HepG2 (cell line): ENCODE results near the gene NAB2. TPM values are rescaled to one million over a fixed set of nuclear protein-coding genes. Genes with fewer than 3 reads are reported as not detected.

Experiments
- ATAC-seq: fragments of 200-7000 bp; cut with Tn5 transposase; 3 replicates; pipeline ENCODE4 v1.9.1; 2020; ENCODE audit warnings: mild to moderate bottlenecking, moderate library complexity
- BruUV-seq: library from RNA; stranded (reverse); fragments of 400-500 nt; replicated peaks from 2 replicates; lab custom pipeline; 2021; lab: Mats Ljungman, UMichigan
- CTCF ChIA-PET: fragments of 300-600 bp; formaldehyde crosslinking; extraction: SDS; loops from one replicate; lab custom pipeline; 2021; ENCODE audit warnings: low total read pairs, inconsistent platforms, low intra/inter-chr PET ratio; lab: Yijun Ruan, JAX
- POLR2A ChIA-PET: fragments of 350-600 bp; sonication (Branson Sonifier 250); formaldehyde crosslinking; loops from one replicate; lab custom pipeline; 2020; ENCODE audit warnings: antibody characterized with exemption, inconsistent platforms; lab: Yijun Ruan, JAX
- DNase-seq: peaks from one replicate; pipeline ENCODE4 v3.0.0-alpha.2; 2015; ENCODE audit warnings: low spot score
- FAIRE-seq: peaks from 3 replicates; lab custom pipeline; 2011; peaks lifted over from hg19 to GRCh38; lab: Jason Lieb, UNC
- H2AFZ ChIP-seq: one replicate; pipeline ENCODE4 v1.6.1; 2011; ENCODE audit warnings: low read length, inconsistent platforms
- H3K27ac ChIP-seq: fragments of 300-600 bp; 3 replicates; pipeline ENCODE4 v1.8.0; 2011; ENCODE audit warnings: mixed run types, mild to moderate bottlenecking, mixed read lengths, low read length, inconsistent platforms; ENCODE audit not compliant: insufficient read depth; ENCODE audit errors: extremely low read length
- H3K27me3 ChIP-seq, 2 experiments: fragments of 200-600 bp in 1 of 2; 2 replicates in 1 of 2; 3 replicates in 1 of 2; pipeline versions ENCODE4 v1.6.0 to v1.8.0; 2011; ENCODE audit warnings: low read length in 2 of 2, mild to moderate bottlenecking in 2 of 2, moderate library complexity in 2 of 2, inconsistent platforms in 1 of 2; ENCODE audit not compliant: insufficient read depth in 2 of 2, control insufficient read depth in 1 of 2
- H3K36me3 ChIP-seq, 2 experiments: fragments of 200-600 bp in 1 of 2; replicated peaks in 1 of 2; 2 replicates in 1 of 2; 3 replicates in 1 of 2; pipeline versions ENCODE4 v1.5.1 to v1.8.0; 2011; ENCODE audit warnings: low read length in 2 of 2, inconsistent platforms in 1 of 2; ENCODE audit not compliant: insufficient read depth in 2 of 2, control insufficient read depth in 1 of 2
- H3K4me1 ChIP-seq: 2 replicates; pipeline ENCODE4 v1.5.1; 2012; ENCODE audit warnings: low read length, inconsistent platforms; ENCODE audit not compliant: insufficient read depth
- H3K4me2 ChIP-seq: 2 replicates; pipeline ENCODE4 v1.6.0; 2011; ENCODE audit warnings: low read depth, low read length, inconsistent platforms
- H3K4me3 ChIP-seq, 3 experiments: fragments of 200-600 bp in 1 of 3; sonication (generic), shearing (Covaris generic) in 1 of 3; replicated peaks in 1 of 3; 2 replicates each; pipeline ENCODE4 v1.5.1; 2011 to 2016; ENCODE audit warnings: low read length in 3 of 3, inconsistent platforms in 2 of 3, low read depth in 2 of 3, mild to moderate bottlenecking in 2 of 3, control low read depth in 1 of 3, mixed read lengths in 1 of 3; ENCODE audit not compliant: insufficient read depth in 1 of 3
- H3K79me2 ChIP-seq: one replicate; pipeline ENCODE4 v1.6.1; 2011; ENCODE audit warnings: low read length, inconsistent platforms; ENCODE audit not compliant: insufficient read depth
- H3K9ac ChIP-seq: 2 replicates; pipeline ENCODE4 v1.6.0; 2011; ENCODE audit warnings: mild to moderate bottlenecking, low read depth, low read length, inconsistent platforms; ENCODE audit not compliant: insufficient read depth
- H3K9me3 ChIP-seq: 2 replicates; pipeline ENCODE4 v1.5.1; 2012; ENCODE audit warnings: mild to moderate bottlenecking, low read length
- H4K20me1 ChIP-seq: 2 replicates; pipeline ENCODE4 v1.6.0; 2011; ENCODE audit warnings: inconsistent platforms, mild to moderate bottlenecking, low read length, moderate library complexity; ENCODE audit not compliant: insufficient read depth
- CBX5 ChIP-seq: sonication (generic); formaldehyde crosslinking; IDR thresholded peaks from 2 replicates; pipeline ENCODE4 v1.4.0; 2020; ENCODE audit warnings: missing genetic modification reagents, borderline replicate concordance
- HDAC1 ChIP-seq: sonication (generic); formaldehyde crosslinking; IDR thresholded peaks from 2 replicates; pipeline ENCODE4 v1.5.1; 2020; ENCODE audit warnings: mild to moderate bottlenecking, missing genetic modification reagents
- MIER3 ChIP-seq: IDR thresholded peaks from 2 replicates; pipeline ENCODE4 v1.6.1; 2016; ENCODE audit warnings: missing compliant biosample characterization, borderline replicate concordance
- NONO ChIP-seq, 2 experiments: fragments of 450-650 bp in 1 of 2; sonication (generic) in 1 of 2; formaldehyde crosslinking in 1 of 2; IDR thresholded peaks in 1 of 2; conservative IDR thresholded peaks in 1 of 2; 2 replicates each; pipeline versions ENCODE4 v1.6.1 to v1.8.0; 2017 to 2022; ENCODE audit warnings: mild to moderate bottlenecking in 1 of 2, missing genetic modification reagents in 1 of 2, moderate library complexity in 1 of 2
- RERE ChIP-seq: IDR thresholded peaks from 2 replicates; pipeline ENCODE4 v1.6.1; 2016; ENCODE audit warnings: low read depth, missing genetic modification reagents, missing compliant biosample characterization
- SKIL ChIP-seq: sonication (generic); formaldehyde crosslinking; IDR thresholded peaks from 2 replicates; pipeline ENCODE4 v1.8.0; 2022; ENCODE audit warnings: missing genetic modification reagents, mild to moderate bottlenecking, moderate library complexity, borderline replicate concordance
- SMAD3 ChIP-seq: sonication (generic); formaldehyde crosslinking; IDR thresholded peaks from 2 replicates; pipeline ENCODE4 v1.4.0; 2020; ENCODE audit warnings: missing genetic modification reagents
- SP2 ChIP-seq: sonication (generic); formaldehyde crosslinking; IDR thresholded peaks from 2 replicates; pipeline ENCODE4 v1.5.1; 2020; ENCODE audit warnings: mild to moderate bottlenecking, missing genetic modification reagents
- TAF1 ChIP-seq: sonication (generic); formaldehyde crosslinking; IDR thresholded peaks from 2 replicates; pipeline ENCODE4 v1.4.0; 2020; ENCODE audit warnings: missing genetic modification reagents
- TAF15 ChIP-seq: fragments of 200-400 bp; formaldehyde crosslinking; IDR thresholded peaks from one replicate; pipeline ENCODE4 v1.6.1; 2018; ENCODE audit warnings: mild to moderate bottlenecking, low read depth, low read length; ENCODE audit not compliant: poor library complexity, severe bottlenecking
- TRIM24 ChIP-seq: sonication (generic); formaldehyde crosslinking; IDR thresholded peaks from 2 replicates; pipeline ENCODE4 v1.8.0; 2022; ENCODE audit warnings: mild to moderate bottlenecking, missing genetic modification reagents
- ZHX1 ChIP-seq: sonication (generic); formaldehyde crosslinking; IDR thresholded peaks from 2 replicates; pipeline ENCODE4 v1.8.1; 2022; ENCODE audit warnings: low read depth, mild to moderate bottlenecking, missing genetic modification reagents
- ZKSCAN5 ChIP-seq: sonication (generic); formaldehyde crosslinking; IDR thresholded peaks from 2 replicates; pipeline ENCODE4 v1.5.1; 2020; ENCODE audit warnings: mild to moderate bottlenecking, missing genetic modification reagents
- ZNF768 ChIP-seq: sonication (generic); formaldehyde crosslinking; IDR thresholded peaks from 2 replicates; pipeline ENCODE4 v1.4.0; 2020; ENCODE audit warnings: missing genetic modification reagents
- WGBS: methylation state at CpG from one replicate; pipeline ENCODE4 v1.1.6; 2017; ENCODE audit warnings: low lambda C conversion rate; 5-methylcytosine and 5-hydroxymethylcytosine counted together
- in situ Hi-C: cut with HindIII; loops from 2 replicates; pipeline ENCODE4 v1.10.0; 2017; ENCODE audit warnings: low pct_unique_long_range_greater_than_20kb; ENCODE audit not compliant: extremely low pct_ligation_motif_present
- intact Hi-C: fragments of 100-400 bp; cut with micrococcal nuclease; formaldehyde crosslinking; loops from one replicate; pipeline ENCODE4 v1.10.0; 2022; ENCODE audit not compliant: unreplicated experiment
- polyA plus RNA-seq, 8 experiments: library from polyadenylated mRNA; depleted of rRNA in 3 of 8; stranded (reverse) in 7 of 8; unstranded in 1 of 8; fragments of >200 nt; fragmentation: Illumina TruSeq in 4 of 8; extraction: Trizol in 4 of 8; gene quantifications; 2 replicates each; pipeline versions ENCODE4 v1.2.1 to v1.2.3, GENCODE V29; 2011 to 2016; ENCODE audit warnings: low read depth in 4 of 8, missing spikeins in 1 of 8, mixed read lengths in 1 of 8; ENCODE audit not compliant: insufficient read depth in 1 of 8
- total RNA-seq, 5 experiments: library from RNA; depleted of rRNA; stranded (reverse); fragments of >200 nt; fragmentation: Illumina TruSeq; extraction: Trizol; gene quantifications; 2 replicates each; pipeline ENCODE4 v1.2.3, GENCODE V29; 2016; ENCODE audit warnings: low read depth in 1 of 5

The NAB2 gene
- total and polyA plus RNA-seq, 2 of the 13 experiments (the other 11 are each of a cell fraction or from before 2014, with no cell fraction given) = 11.7 to 12.9 TPM

DNA sequence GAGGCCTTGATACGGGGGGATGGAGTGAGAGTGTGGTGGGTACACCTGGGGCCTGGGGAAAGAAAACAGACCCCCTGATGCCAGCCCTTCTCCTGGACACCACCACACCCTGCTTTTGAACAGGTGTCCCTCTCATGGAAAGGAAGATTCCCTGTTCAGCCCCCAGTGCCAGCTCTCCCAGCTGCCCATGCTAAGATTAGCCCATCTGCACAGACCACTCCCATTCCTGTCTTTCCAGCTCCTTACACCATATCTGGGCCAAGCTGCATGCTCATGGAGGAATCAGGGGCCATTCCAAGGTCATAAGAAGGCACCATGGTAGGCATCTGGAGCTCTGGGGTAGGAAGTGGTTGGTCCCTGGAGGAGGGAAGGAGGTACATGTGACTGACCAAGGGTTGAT lies 9.6 kb downstream of the NAB2 start:
- 100% methylated on average over 1 of the region's 1 CpG for WGBS
- Histone ChIP-seq H2AFZ (no peak overlapping the region), H3K4me1 (peaks cover 48% of the 10 kb centered on the region), H3K27me3 (no peaks in the 10 kb centered on the region), H3K79me2 (no peaks in the 10 kb centered on the region), H3K9me3 (no peaks in the 10 kb centered on the region), H3K9ac (no peak overlapping the region), H3K4me3 (no peak overlapping the region), H4K20me1 (0 out of 2 replicates have a peak, but pooled peaks cover 2% of the 10 kb centered on the region), H3K36me3 (peaks cover 8 to 11% of the 10 kb centered on the region in 2 experiments; a peak in 2 of 5 replicates), H3K27ac (no peak overlapping the region), H3K4me2 (no peak overlapping the region)
- no peak for TF ChIP-seq TAF15
- TF ChIP-seq ZNF768 = no peak
- TF ChIP-seq RERE (CRISPR knock-in tag) = no peak
- TF ChIP-seq NONO (IDR thresholded peaks at IDR 0.05) = no peak
- TF ChIP-seq NONO (CRISPR knock-in tag; conservative IDR thresholded peaks at IDR 0.05) = no peak
- no peak for TF ChIP-seq CBX5
- TF ChIP-seq HDAC1 (CRISPR knock-in tag) = no peak
- no peak for TF ChIP-seq SMAD3 (CRISPR knock-in tag)
- no peak for TF ChIP-seq TAF1 (CRISPR knock-in tag)
- no peak for TF ChIP-seq ZHX1 (CRISPR knock-in tag)
- no peak for TF ChIP-seq TRIM24
- TF ChIP-seq ZKSCAN5 = no peak
- no peak for TF ChIP-seq SKIL
- TF ChIP-seq SP2 = no peak
- TF ChIP-seq MIER3 = no peak
- DNase-seq = no peak
- no peak for FAIRE-seq
- in situ Hi-C loops = no loop called here
- BruUV-seq = no TSS peak
- ATAC-seq = no peak
- intact Hi-C loops = no loop called here
- CTCF ChIA-PET = no interaction called here
- POLR2A ChIA-PET = interaction anchor here (0.6 to 13.5 kb wide), 6 partner anchors 9 to 400 kb away, joined by 3 to 309 read pairs (median 5); partner anchors contain the start of genes NAB2, NEMP1 and STAT6
